Measurements from ENCODE around the gene TSPO2. TPM values are rescaled to one million over a fixed set of nuclear protein-coding genes. Genes with fewer than 3 reads are reported as not detected.

TSPO2 gene
- total RNA-seq, 3 donors from 2014 or later, result not detected

- no peaks in the 10 kb centered on the region for H3K4me1 ChIP-seq
- no peak for TF ChIP-seq CTCF (IDR thresholded peaks at IDR 0.05)
- no peak for TF ChIP-seq POLR2AphosphoS5 (IDR thresholded peaks at IDR 0.05)
- H3K9me3 ChIP-seq, result no peaks in the 10 kb centered on the region
- intact Hi-C loops (cut with DNase I; ENCODE audit: low total_unique reads), result loop anchor here (10.0 kb wide), 1 partner anchor 1891 kb away; no protein-coding TSS in a partner anchor
- H3K27ac ChIP-seq, result no peak overlapping the region
- H3K36me3 ChIP-seq, result no peaks in the 10 kb centered on the region
- no peaks in the 10 kb centered on the region for H3K27me3 ChIP-seq
- H3K4me3 ChIP-seq, result no peak overlapping the region
- peak in 1 of 2 donors; percentile 33 for DNase-seq (ENCODE audit: low spot score in 2 of 2)
Measured at GRCh38 chr6:41036186-41036585, 6.1 kb upstream of the TSPO2 start.

GRCh38 chr6:41036601-41037000 lies 5.7 kb upstream of the TSPO2 start:
- Histone ChIP-seq H3K4me1 (no peaks in the 10 kb centered on the region), H3K27me3 (no peaks in the 10 kb centered on the region), H3K36me3 (no peaks in the 10 kb centered on the region), H3K27ac (no peak overlapping the region), H3K4me3 (no peak overlapping the region), H3K9me3 (no peaks in the 10 kb centered on the region)
- no peak for DNase-seq (ENCODE audit: low spot score in 2 of 2)
- no peak for TF ChIP-seq CTCF (IDR thresholded peaks at IDR 0.05)
- no peak for TF ChIP-seq POLR2A (IDR thresholded peaks at IDR 0.05)
- no peak for TF ChIP-seq POLR2AphosphoS5 (IDR thresholded peaks at IDR 0.05)
- intact Hi-C loops (cut with DNase I; ENCODE audit: low total_unique reads), result loop anchor here (10.0 kb wide), 1 partner anchor 1892 kb away; no protein-coding TSS in a partner anchor

- DNase-seq (ENCODE audit: low spot score in 2 of 2), result no peak
- no peaks in the 10 kb centered on the region for H3K9me3 ChIP-seq
- no peak for TF ChIP-seq POLR2A (IDR thresholded peaks at IDR 0.05)
- no peak for TF ChIP-seq CTCF (IDR thresholded peaks at IDR 0.05)
- TF ChIP-seq POLR2AphosphoS5 (IDR thresholded peaks at IDR 0.05), result no peak
- H3K4me3 ChIP-seq, result no peak overlapping the region
- H3K4me1 ChIP-seq, result no peaks in the 10 kb centered on the region
- intact Hi-C loops (cut with DNase I; ENCODE audit: low total_unique reads), result loop anchor here (10.0 kb wide), 1 partner anchor 1893 kb away; no protein-coding TSS in a partner anchor
- no peaks in the 10 kb centered on the region for H3K36me3 ChIP-seq
- no peak overlapping the region for H3K27ac ChIP-seq
- no peaks in the 10 kb centered on the region for H3K27me3 ChIP-seq
Measured at GRCh38 chr6:41037107-41037900, 5.0 kb upstream of the TSPO2 start.

GRCh38 chr6:41038205-41038604 lies 4.1 kb upstream of the TSPO2 start:
- TF ChIP-seq POLR2AphosphoS5 (IDR thresholded peaks at IDR 0.05) (no peak), CTCF (IDR thresholded peaks at IDR 0.05) (no peak), POLR2A (IDR thresholded peaks at IDR 0.05) (no peak)
- Histone ChIP-seq H3K27ac (no peak overlapping the region), H3K9me3 (no peaks in the 10 kb centered on the region), H3K4me1 (no peaks in the 10 kb centered on the region), H3K36me3 (no peaks in the 10 kb centered on the region), H3K27me3 (no peaks in the 10 kb centered on the region), H3K4me3 (no peak overlapping the region)
- no peak for DNase-seq (ENCODE audit: low spot score in 2 of 2)
- intact Hi-C loops (cut with DNase I; ENCODE audit: low total_unique reads), result loop anchor here (10.0 kb wide), 1 partner anchor 1893 kb away; no protein-coding TSS in a partner anchor
